ENCODE results near the gene BMPR2.

DNA sequence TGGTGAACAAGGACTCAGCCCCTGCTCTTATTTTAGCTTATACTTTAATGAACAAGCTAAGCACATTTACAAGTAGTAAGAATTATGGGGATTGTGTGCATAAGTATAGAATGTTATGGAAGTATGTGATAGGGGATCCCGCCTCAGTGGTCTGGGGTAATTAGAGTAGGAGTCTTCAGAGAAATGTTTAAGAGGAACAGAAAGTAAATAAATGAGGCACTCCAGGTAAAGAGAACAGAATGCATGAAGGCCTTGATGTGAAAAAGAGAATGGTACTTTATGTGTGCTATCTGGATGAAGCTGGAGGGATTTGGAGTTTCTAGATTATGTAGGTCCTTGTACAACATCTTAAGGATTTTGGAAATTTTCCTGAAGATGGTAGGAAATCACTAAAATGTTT lies 76.6 kb downstream of the BMPR2 start:
- TF ChIP-seq, protein P1, sequence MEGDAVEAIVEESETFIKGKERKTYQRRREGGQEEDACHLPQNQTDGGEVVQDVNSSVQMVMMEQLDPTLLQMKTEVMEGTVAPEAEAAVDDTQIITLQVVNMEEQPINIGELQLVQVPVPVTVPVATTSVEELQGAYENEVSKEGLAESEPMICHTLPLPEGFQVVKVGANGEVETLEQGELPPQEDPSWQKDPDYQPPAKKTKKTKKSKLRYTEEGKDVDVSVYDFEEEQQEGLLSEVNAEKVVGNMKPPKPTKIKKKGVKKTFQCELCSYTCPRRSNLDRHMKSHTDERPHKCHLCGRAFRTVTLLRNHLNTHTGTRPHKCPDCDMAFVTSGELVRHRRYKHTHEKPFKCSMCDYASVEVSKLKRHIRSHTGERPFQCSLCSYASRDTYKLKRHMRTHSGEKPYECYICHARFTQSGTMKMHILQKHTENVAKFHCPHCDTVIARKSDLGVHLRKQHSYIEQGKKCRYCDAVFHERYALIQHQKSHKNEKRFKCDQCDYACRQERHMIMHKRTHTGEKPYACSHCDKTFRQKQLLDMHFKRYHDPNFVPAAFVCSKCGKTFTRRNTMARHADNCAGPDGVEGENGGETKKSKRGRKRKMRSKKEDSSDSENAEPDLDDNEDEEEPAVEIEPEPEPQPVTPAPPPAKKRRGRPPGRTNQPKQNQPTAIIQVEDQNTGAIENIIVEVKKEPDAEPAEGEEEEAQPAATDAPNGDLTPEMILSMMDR (IDR thresholded peaks at IDR 0.05; ENCODE audit: low read depth, low read length, poor library complexity, severe bottlenecking): no peak
- no peak for TF ChIP-seq EZH2phosphoT487 (IDR thresholded peaks at IDR 0.05; ENCODE audit: borderline replicate concordance, low read length)

All from DOHH2 (cell line).